Transverse colon (tissue), 4 donors: Measurements from ENCODE around the gene CDK19.

Source experiments
- EP300 ChIP-seq: sonication (generic); formaldehyde crosslinking; IDR thresholded peaks from one replicate; pipeline ENCODE4 v1.6.1; 2017; ENCODE audit warnings: antibody characterized with exemption, low read depth
- POLR2A ChIP-seq: fragments of 450-650 bp; IDR thresholded peaks from one replicate; pipeline ENCODE4 v1.6.1; 2016; ENCODE audit warnings: antibody characterized with exemption, mild to moderate bottlenecking, moderate library complexity
- POLR2AphosphoS5 ChIP-seq, 3 donors: sonication (generic); formaldehyde crosslinking; IDR thresholded peaks; one replicate each; pipeline ENCODE4 v1.6.1; 2016; ENCODE audit warnings: antibody characterized with exemption in 3 of 3
- TF ChIP-seq, protein P1 (sequence below), 5 experiments: fragments of 200-600 bp in 3 of 5; fragments of 450-650 bp in 2 of 5; sonication (generic) in 3 of 5; IDR thresholded peaks; 1 replicate in 2 of 5; 2 replicates in 3 of 5; pipeline ENCODE4 v1.5.1; 2016 to 2017; ENCODE audit warnings: antibody characterized with exemption in 5 of 5, inconsistent platforms in 3 of 5, mild to moderate bottlenecking in 2 of 5, moderate library complexity in 1 of 5

DNA sequence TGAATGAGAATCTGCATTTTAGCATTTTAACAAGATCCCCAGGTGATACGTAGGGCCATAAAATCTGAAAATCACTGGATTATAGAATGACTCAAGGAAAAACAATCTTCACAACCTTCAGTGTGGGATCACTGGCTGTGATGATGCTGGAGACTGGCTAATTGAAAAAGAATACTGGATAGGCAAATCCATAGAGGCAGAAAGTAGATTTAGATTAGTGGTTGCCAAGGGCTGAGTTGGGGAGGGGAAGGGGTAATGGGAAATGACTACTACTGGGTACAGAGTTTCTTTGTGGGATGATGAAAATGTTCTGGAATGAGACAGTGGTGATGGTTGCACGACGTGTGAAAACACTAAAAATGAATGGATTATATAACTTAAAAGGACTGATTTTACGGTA, 84.1 kb downstream of the CDK19 start:
- TF ChIP-seq, protein P1, sequence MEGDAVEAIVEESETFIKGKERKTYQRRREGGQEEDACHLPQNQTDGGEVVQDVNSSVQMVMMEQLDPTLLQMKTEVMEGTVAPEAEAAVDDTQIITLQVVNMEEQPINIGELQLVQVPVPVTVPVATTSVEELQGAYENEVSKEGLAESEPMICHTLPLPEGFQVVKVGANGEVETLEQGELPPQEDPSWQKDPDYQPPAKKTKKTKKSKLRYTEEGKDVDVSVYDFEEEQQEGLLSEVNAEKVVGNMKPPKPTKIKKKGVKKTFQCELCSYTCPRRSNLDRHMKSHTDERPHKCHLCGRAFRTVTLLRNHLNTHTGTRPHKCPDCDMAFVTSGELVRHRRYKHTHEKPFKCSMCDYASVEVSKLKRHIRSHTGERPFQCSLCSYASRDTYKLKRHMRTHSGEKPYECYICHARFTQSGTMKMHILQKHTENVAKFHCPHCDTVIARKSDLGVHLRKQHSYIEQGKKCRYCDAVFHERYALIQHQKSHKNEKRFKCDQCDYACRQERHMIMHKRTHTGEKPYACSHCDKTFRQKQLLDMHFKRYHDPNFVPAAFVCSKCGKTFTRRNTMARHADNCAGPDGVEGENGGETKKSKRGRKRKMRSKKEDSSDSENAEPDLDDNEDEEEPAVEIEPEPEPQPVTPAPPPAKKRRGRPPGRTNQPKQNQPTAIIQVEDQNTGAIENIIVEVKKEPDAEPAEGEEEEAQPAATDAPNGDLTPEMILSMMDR (IDR thresholded peaks at IDR 0.05) = no peak
- TF ChIP-seq POLR2A (no peak), EP300 (no peak), POLR2AphosphoS5 (IDR thresholded peaks at IDR 0.05) (no peak)
